ENCODE results near the gene TBCK.

TBCK gene

GRCh38 chr4:106253364-106254129 is 62.5 kb downstream of the TBCK start:
- no peak for TF ChIP-seq CTCF (IDR thresholded peaks at IDR 0.05)
- H3K27me3 ChIP-seq: no peaks in the 10 kb centered on the region
- no peaks in the 10 kb centered on the region for H3K9me3 ChIP-seq
- no peaks in the 10 kb centered on the region for H3K4me1 ChIP-seq (ENCODE audit: control insufficient read depth in 1 of 2, insufficient read depth in 1 of 2, low read depth in 1 of 2, low read length in 1 of 2)
- no peak overlapping the region for H3K4me3 ChIP-seq (ENCODE audit: low read depth in 1 of 2, low read length in 1 of 2)
- peaks cover 11% of the 10 kb centered on the region for H3K36me3 ChIP-seq
- H3K27ac ChIP-seq: no peak overlapping the region

GRCh38 chr4:106247600-106247999 is 68.4 kb downstream of the TBCK start:
- no peak overlapping the region for H3K4me3 ChIP-seq (ENCODE audit: low read depth in 1 of 2, low read length in 1 of 2)
- H3K4me1 ChIP-seq (ENCODE audit: control insufficient read depth in 1 of 2, insufficient read depth in 1 of 2, low read depth in 1 of 2, low read length in 1 of 2): no peaks in the 10 kb centered on the region
- H3K27me3 ChIP-seq: no peaks in the 10 kb centered on the region
- no peaks in the 10 kb centered on the region for H3K9me3 ChIP-seq
- TF ChIP-seq CTCF (IDR thresholded peaks at IDR 0.05): no peak
- peaks cover 5% of the 10 kb centered on the region for H3K36me3 ChIP-seq
- H3K27ac ChIP-seq: no peak overlapping the region

- TF ChIP-seq CTCF (IDR thresholded peaks at IDR 0.05): no peak
- peaks cover 5% of the 10 kb centered on the region for H3K36me3 ChIP-seq
Observed at GRCh38 chr4:106246441-106246840, 69.6 kb downstream of the TBCK start.

DNA sequence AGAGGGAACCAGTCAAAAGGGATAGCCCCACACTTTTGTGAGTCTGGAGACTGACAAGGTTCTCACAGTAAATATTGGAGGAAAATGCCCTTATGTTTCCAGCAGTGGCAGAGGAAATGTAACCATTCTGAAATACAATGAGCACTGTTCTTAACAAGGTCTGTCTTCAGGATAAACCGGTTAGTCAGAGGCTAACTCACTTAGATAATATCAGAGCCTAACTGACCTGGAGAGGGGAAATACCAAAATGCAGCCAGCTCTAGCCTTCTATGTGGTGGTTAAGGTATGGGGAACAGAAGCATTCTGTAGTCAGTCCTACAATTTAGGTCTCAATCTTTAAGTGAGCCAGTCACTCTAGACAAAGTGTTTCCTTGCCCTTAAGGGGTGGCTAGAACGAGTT is 70.8 kb downstream of the TBCK start:
- Histone ChIP-seq H3K4me3 (ENCODE audit: low read depth in 1 of 2, low read length in 1 of 2) (no peak overlapping the region), H3K36me3 (peaks cover 5% of the 10 kb centered on the region), H3K27ac (no peak overlapping the region), H3K9me3 (no peaks in the 10 kb centered on the region), H3K27me3 (no peaks in the 10 kb centered on the region), H3K4me1 (ENCODE audit: control insufficient read depth in 1 of 2, insufficient read depth in 1 of 2, low read depth in 1 of 2, low read length in 1 of 2) (no peaks in the 10 kb centered on the region)
- TF ChIP-seq CTCF (IDR thresholded peaks at IDR 0.05): no peak

More at GRCh38 chr4:106246441-106246840, 69.6 kb downstream of the TBCK start:
- no peaks in the 10 kb centered on the region for H3K27me3 ChIP-seq
- H3K4me1 ChIP-seq (ENCODE audit: control insufficient read depth in 1 of 2, insufficient read depth in 1 of 2, low read depth in 1 of 2, low read length in 1 of 2): no peaks in the 10 kb centered on the region
- no peaks in the 10 kb centered on the region for H3K9me3 ChIP-seq
- H3K4me3 ChIP-seq (ENCODE audit: low read depth in 1 of 2, low read length in 1 of 2): no peak overlapping the region
- no peak overlapping the region for H3K27ac ChIP-seq

- TF ChIP-seq CTCF (IDR thresholded peaks at IDR 0.05): no peak
- no peaks in the 10 kb centered on the region for H3K9me3 ChIP-seq
- H3K27ac ChIP-seq: no peak overlapping the region
- no peak overlapping the region for H3K4me3 ChIP-seq (ENCODE audit: low read depth in 1 of 2, low read length in 1 of 2)
- H3K4me1 ChIP-seq (ENCODE audit: control insufficient read depth in 1 of 2, insufficient read depth in 1 of 2, low read depth in 1 of 2, low read length in 1 of 2): no peaks in the 10 kb centered on the region
- no peaks in the 10 kb centered on the region for H3K27me3 ChIP-seq
- H3K36me3 ChIP-seq: no peaks in the 10 kb centered on the region
Observed at GRCh38 chr4:106240699-106241098, 75.3 kb downstream of the TBCK start.
